OCI-LY7 (cell line): ENCODE results near the gene NUP93.

Experiments used
- CTCF ChIP-seq: fragments of 200-600 bp; sonication (generic); conservative IDR thresholded peaks from 2 replicates; pipeline ENCODE4 v1.5.1; 2014; ENCODE audit warnings: mild to moderate bottlenecking, antibody characterized with exemption, low read length, moderate library complexity, mixed read lengths
- EZH2phosphoT487 ChIP-seq: fragments of 200-600 bp; sonication (generic); IDR thresholded peaks from 2 replicates; pipeline ENCODE4 v1.6.1; 2018; ENCODE audit warnings: low read depth, borderline replicate concordance, mild to moderate bottlenecking, mixed run types, antibody characterized with exemption, low read length, moderate library complexity, mixed read lengths

- TF ChIP-seq CTCF, result no peak
- TF ChIP-seq EZH2phosphoT487, result no peak
Observed at GRCh38 chr16:56880176-56880575, 150.2 kb downstream of the NUP93 start.
